HepG2 (cell line): ENCODE data around the gene PIGK.

ENCODE experiments used
- KDM5A ChIP-seq: fragments of 200-600 bp; sonication (generic); IDR thresholded peaks from 2 replicates; pipeline ENCODE4 v1.7.0; 2018; ENCODE audit warnings: antibody characterized with exemption, mild to moderate bottlenecking, low read length, borderline replicate concordance
- PHF5A ChIP-seq: IDR thresholded peaks from one replicate; pipeline ENCODE4 v1.6.1; 2018; ENCODE audit warnings: low read depth, missing genetic modification reagents; ENCODE audit not compliant: unreplicated experiment
- ZNF318 ChIP-seq: sonication (generic); formaldehyde crosslinking; IDR thresholded peaks from 2 replicates; pipeline ENCODE4 v1.4.0; 2020; ENCODE audit warnings: mild to moderate bottlenecking, missing genetic modification reagents
- TF ChIP-seq, protein P1 (sequence below): sonication (generic); formaldehyde crosslinking; IDR thresholded peaks from 2 replicates; pipeline ENCODE4 v1.4.0; 2020; ENCODE audit warnings: mild to moderate bottlenecking, missing genetic modification reagents
- TF ChIP-seq, protein P2 (sequence below): sonication (generic); formaldehyde crosslinking; IDR thresholded peaks from 2 replicates; pipeline ENCODE4 v1.5.1; 2020; ENCODE audit warnings: mild to moderate bottlenecking, moderate library complexity, missing genetic modification reagents

DNA sequence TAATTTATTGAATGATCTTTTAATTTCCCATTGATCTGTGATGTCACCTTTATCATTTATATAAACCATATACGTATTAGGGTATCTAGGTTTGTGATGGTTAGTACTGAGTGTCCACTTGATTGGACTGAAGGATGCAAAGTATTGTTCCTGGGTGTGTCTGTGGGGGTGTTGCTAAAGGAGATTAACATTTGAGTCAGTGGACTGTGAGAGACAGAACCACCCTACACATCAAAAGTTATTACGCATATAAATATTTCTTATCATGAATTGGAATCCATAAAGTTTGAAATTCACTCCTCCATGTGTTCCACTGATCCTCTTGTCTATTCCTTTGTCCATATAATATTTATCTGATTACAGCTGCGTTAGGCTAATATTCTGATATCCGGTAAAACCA is 100.5 kb downstream of the PIGK start:
- TF ChIP-seq KDM5A (no peak), ZNF318 (CRISPR knock-in tag) (no peak), PHF5A (CRISPR knock-in tag) (no peak)
- TF ChIP-seq, protein P1, sequence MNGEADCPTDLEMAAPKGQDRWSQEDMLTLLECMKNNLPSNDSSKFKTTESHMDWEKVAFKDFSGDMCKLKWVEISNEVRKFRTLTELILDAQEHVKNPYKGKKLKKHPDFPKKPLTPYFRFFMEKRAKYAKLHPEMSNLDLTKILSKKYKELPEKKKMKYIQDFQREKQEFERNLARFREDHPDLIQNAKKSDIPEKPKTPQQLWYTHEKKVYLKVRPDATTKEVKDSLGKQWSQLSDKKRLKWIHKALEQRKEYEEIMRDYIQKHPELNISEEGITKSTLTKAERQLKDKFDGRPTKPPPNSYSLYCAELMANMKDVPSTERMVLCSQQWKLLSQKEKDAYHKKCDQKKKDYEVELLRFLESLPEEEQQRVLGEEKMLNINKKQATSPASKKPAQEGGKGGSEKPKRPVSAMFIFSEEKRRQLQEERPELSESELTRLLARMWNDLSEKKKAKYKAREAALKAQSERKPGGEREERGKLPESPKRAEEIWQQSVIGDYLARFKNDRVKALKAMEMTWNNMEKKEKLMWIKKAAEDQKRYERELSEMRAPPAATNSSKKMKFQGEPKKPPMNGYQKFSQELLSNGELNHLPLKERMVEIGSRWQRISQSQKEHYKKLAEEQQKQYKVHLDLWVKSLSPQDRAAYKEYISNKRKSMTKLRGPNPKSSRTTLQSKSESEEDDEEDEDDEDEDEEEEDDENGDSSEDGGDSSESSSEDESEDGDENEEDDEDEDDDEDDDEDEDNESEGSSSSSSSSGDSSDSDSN: no peak
- TF ChIP-seq, protein P2, sequence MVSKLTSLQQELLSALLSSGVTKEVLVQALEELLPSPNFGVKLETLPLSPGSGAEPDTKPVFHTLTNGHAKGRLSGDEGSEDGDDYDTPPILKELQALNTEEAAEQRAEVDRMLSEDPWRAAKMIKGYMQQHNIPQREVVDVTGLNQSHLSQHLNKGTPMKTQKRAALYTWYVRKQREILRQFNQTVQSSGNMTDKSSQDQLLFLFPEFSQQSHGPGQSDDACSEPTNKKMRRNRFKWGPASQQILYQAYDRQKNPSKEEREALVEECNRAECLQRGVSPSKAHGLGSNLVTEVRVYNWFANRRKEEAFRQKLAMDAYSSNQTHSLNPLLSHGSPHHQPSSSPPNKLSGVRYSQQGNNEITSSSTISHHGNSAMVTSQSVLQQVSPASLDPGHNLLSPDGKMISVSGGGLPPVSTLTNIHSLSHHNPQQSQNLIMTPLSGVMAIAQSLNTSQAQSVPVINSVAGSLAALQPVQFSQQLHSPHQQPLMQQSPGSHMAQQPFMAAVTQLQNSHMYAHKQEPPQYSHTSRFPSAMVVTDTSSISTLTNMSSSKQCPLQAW (CRISPR knock-in tag): no peak
